Adipose tissue (tissue), 3 donors: ENCODE results near the gene TIMM13. TPM values are rescaled to one million over a fixed set of nuclear protein-coding genes. Genes with fewer than 3 reads are reported as not detected.

Source experiments
- H3K27ac ChIP-seq: one replicate; pipeline ENCODE4 v1.5.1; 2013; ENCODE audit warnings: low read depth, low read length
- WGBS, 3 donors: extraction: QIAGEN DNeasy Blood & Tissue Kit; methylation state at CpG; one replicate each; pipeline ENCODE4 v1.1.7; 2013; 5-methylcytosine and 5-hydroxymethylcytosine counted together
- polyA plus RNA-seq, 3 donors: library from polyadenylated mRNA; stranded (reverse); fragments of 200-250 nt; gene quantifications; one replicate each; pipeline ENCODE4 v1.2.3, GENCODE V29; 2013
- donor health status: healthy with polysubstance abuse.
- donor health status: Bipolar disorder and iron deficiency.
- donor health status: healthy.

The TIMM13 gene
- polyA plus RNA-seq, 3 donors, result 69.4 to 96.4 (median 87.4) TPM

- 95 to 98% (median 98%) methylated on average over 33 to 39 of the region's 39 CpGs for WGBS, 3 donors
- H3K27ac ChIP-seq, result no peak overlapping the region
Observed at GRCh38 chr19:2436384-2436783, 9.0 kb upstream of the TIMM13 start.

- 96 to 97% (median 96%) methylated on average over 30 to 42 of the region's 42 CpGs for WGBS, 3 donors
- H3K27ac ChIP-seq, result no peak overlapping the region
Observed at GRCh38 chr19:2434721-2435265, 7.4 kb upstream of the TIMM13 start.

GRCh38 chr19:2434267-2434666, 6.9 kb upstream of the TIMM13 start:
- no peak overlapping the region for H3K27ac ChIP-seq
- 93 to 96% (median 95%) methylated on average over 21 to 22 of the region's 22 CpGs for WGBS, 3 donors

GRCh38 chr19:2433854-2434253, 6.5 kb upstream of the TIMM13 start:
- WGBS, 3 donors, result 95 to 98% (median 98%) methylated on average over 26 to 30 of the region's 30 CpGs
- no peak overlapping the region for H3K27ac ChIP-seq

- WGBS, 3 donors, result 93 to 97% (median 96%) methylated on average over 25 of the region's 25 CpGs
- H3K27ac ChIP-seq, result no peak overlapping the region
Observed at GRCh38 chr19:2432131-2432848, 4.9 kb upstream of the TIMM13 start.

GRCh38 chr19:2431318-2432055, 4.1 kb upstream of the TIMM13 start:
- 91 to 96% (median 95%) methylated on average over 35 to 37 of the region's 37 CpGs for WGBS, 3 donors
- no peak overlapping the region for H3K27ac ChIP-seq

GRCh38 chr19:2429917-2430535, 2.6 kb upstream of the TIMM13 start:
- no peak overlapping the region for H3K27ac ChIP-seq
- WGBS, 3 donors, result 87 to 93% (median 87%) methylated on average over 25 of the region's 25 CpGs

GRCh38 chr19:2428756-2429711, 1.6 kb upstream of the TIMM13 start:
- no peak overlapping the region for H3K27ac ChIP-seq
- 75 to 80% (median 77%) methylated on average over 37 of the region's 37 CpGs for WGBS, 3 donors

GRCh38 chr19:2428321-2428690, 920 bp upstream of the TIMM13 start:
- whole genome bisulfite sequencing, 3 donors, result 16 to 37% (median 26%) methylated on average over 25 of the region's 25 CpGs
- H3K27ac ChIP-seq, result no peak overlapping the region

- no peak overlapping the region for H3K27ac ChIP-seq
- 4 to 5% (median 5%) methylated on average over 66 of the region's 66 CpGs for WGBS, 3 donors
Observed at GRCh38 chr19:2426611-2427428, 566 bp downstream of the TIMM13 start.

GRCh38 chr19:2425622-2426581, 1.5 kb downstream of the TIMM13 start:
- no peak overlapping the region for H3K27ac ChIP-seq
- 57 to 72% (median 69%) methylated on average over 29 of the region's 29 CpGs for WGBS, 3 donors

GRCh38 chr19:2424686-2425621, 2.4 kb downstream of the TIMM13 start:
- H3K27ac ChIP-seq, result no peak overlapping the region
- 38 to 65% (median 64%) methylated on average over 60 to 101 of the region's 101 CpGs for whole genome bisulfite sequencing, 3 donors

GRCh38 chr19:2423915-2424685, 3.3 kb downstream of the TIMM13 start:
- no peak overlapping the region for H3K27ac ChIP-seq
- WGBS, 3 donors, result 75 to 83% (median 77%) methylated on average over 41 to 46 of the region's 46 CpGs

- no peak overlapping the region for H3K27ac ChIP-seq
Observed at GRCh38 chr19:2423071-2423914, 4.1 kb downstream of the TIMM13 start.

More at GRCh38 chr19:2423071-2423914, 4.1 kb downstream of the TIMM13 start:
- WGBS, 3 donors, result 32 to 58% (median 50%) methylated on average over 15 to 19 of the region's 19 CpGs
